ENCODE data around the gene MYOD1.

Gene MYOD1

GRCh38 chr11:17771415-17771814 lies 52.0 kb downstream of the MYOD1 start:
- no peak for DNase-seq (ENCODE audit: low spot score)

Measured in AG20443 (cell line).